ENCODE measurements around the gene CCDC194.

GRCh38 chr19:17359905-17360800, 33.8 kb downstream of the CCDC194 start:
- TF ChIP-seq, protein P1, sequence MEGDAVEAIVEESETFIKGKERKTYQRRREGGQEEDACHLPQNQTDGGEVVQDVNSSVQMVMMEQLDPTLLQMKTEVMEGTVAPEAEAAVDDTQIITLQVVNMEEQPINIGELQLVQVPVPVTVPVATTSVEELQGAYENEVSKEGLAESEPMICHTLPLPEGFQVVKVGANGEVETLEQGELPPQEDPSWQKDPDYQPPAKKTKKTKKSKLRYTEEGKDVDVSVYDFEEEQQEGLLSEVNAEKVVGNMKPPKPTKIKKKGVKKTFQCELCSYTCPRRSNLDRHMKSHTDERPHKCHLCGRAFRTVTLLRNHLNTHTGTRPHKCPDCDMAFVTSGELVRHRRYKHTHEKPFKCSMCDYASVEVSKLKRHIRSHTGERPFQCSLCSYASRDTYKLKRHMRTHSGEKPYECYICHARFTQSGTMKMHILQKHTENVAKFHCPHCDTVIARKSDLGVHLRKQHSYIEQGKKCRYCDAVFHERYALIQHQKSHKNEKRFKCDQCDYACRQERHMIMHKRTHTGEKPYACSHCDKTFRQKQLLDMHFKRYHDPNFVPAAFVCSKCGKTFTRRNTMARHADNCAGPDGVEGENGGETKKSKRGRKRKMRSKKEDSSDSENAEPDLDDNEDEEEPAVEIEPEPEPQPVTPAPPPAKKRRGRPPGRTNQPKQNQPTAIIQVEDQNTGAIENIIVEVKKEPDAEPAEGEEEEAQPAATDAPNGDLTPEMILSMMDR (conservative IDR thresholded peaks at IDR 0.05; ENCODE audit: low read depth, low read length): no peak
- no peak for TF ChIP-seq EZH2 (IDR thresholded peaks at IDR 0.05; ENCODE audit: borderline replicate concordance, low read depth, low read length, poor library complexity, severe bottlenecking)
